GM15510 (cell line): ENCODE results near the gene LPP.

ENCODE experiments used
- POLR2A ChIP-seq: IDR thresholded peaks from 3 replicates; pipeline ENCODE4 v1.6.1; 2011; ENCODE audit warnings: borderline replicate concordance; ENCODE audit not compliant: insufficient read length; ENCODE audit errors: extremely low read depth

LPP gene

GRCh38 chr3:188154014-188154808 is at the start of gene LPP:
TSS of gene LPP (plus strand) at chr3:188154157. CDS start at chr3:188406121, 251,964 bp downstream.
- no peak for TF ChIP-seq POLR2A

- TF ChIP-seq POLR2A, result no peak
Measured at GRCh38 chr3:188106006-188106405, 48.0 kb upstream of the LPP start.

- no peak for TF ChIP-seq POLR2A
Measured at GRCh38 chr3:188106454-188106853, 47.5 kb upstream of the LPP start.

- TF ChIP-seq POLR2A, result no peak
Measured at GRCh38 chr3:188106887-188107830, 46.8 kb upstream of the LPP start.

GRCh38 chr3:188108703-188109412 is 45.1 kb upstream of the LPP start:
- TF ChIP-seq POLR2A, result no peak

- no peak for TF ChIP-seq POLR2A
Measured at GRCh38 chr3:188111002-188111584, 42.9 kb upstream of the LPP start.

GRCh38 chr3:188113756-188114155 is 40.2 kb upstream of the LPP start:
- TF ChIP-seq POLR2A, result no peak

GRCh38 chr3:188119846-188120245 is 34.1 kb upstream of the LPP start:
- TF ChIP-seq POLR2A, result no peak

- no peak for TF ChIP-seq POLR2A
Measured at GRCh38 chr3:188122571-188123169, 31.3 kb upstream of the LPP start.

GRCh38 chr3:188123170-188123905 is 30.6 kb upstream of the LPP start:
- TF ChIP-seq POLR2A, result no peak

GRCh38 chr3:188124184-188124583 is 29.8 kb upstream of the LPP start:
- no peak for TF ChIP-seq POLR2A

GRCh38 chr3:188125076-188125475 is 28.9 kb upstream of the LPP start:
- no peak for TF ChIP-seq POLR2A

GRCh38 chr3:188126276-188126675 is 27.7 kb upstream of the LPP start:
- TF ChIP-seq POLR2A, result no peak

- TF ChIP-seq POLR2A, result no peak
Measured at GRCh38 chr3:188126934-188127333, 27.0 kb upstream of the LPP start.

GRCh38 chr3:188128905-188129304 is 25.1 kb upstream of the LPP start:
- no peak for TF ChIP-seq POLR2A
